Muscle layer of duodenum (tissue), 2 donors: Measurements from ENCODE around the gene ZER1.

Experiments used
- H3K27ac ChIP-seq: one replicate; pipeline ENCODE4 v1.7.0; 2013; ENCODE audit warnings: mild to moderate bottlenecking, low read length
- H3K27me3 ChIP-seq: one replicate; pipeline ENCODE4 v1.7.0; 2013; ENCODE audit warnings: low read depth, mild to moderate bottlenecking, control low read depth, low read length
- H3K36me3 ChIP-seq, 2 donors: one replicate each; pipeline ENCODE4 v1.7.0; 2013; ENCODE audit warnings: low read length in 2 of 2, control low read depth in 1 of 2, mild to moderate bottlenecking in 1 of 2; ENCODE audit not compliant: insufficient read depth in 2 of 2, control insufficient read depth in 1 of 2
- H3K4me1 ChIP-seq, 2 donors: one replicate each; pipeline ENCODE4 v1.7.0; 2013; ENCODE audit warnings: low read length in 2 of 2, mild to moderate bottlenecking in 2 of 2, control low read depth in 1 of 2, moderate library complexity in 1 of 2; ENCODE audit not compliant: insufficient read depth in 2 of 2, control insufficient read depth in 1 of 2
- H3K4me3 ChIP-seq, 2 donors: one replicate each; pipeline ENCODE4 v1.7.0; 2013; ENCODE audit warnings: low read length in 2 of 2, low read depth in 1 of 2, mild to moderate bottlenecking in 1 of 2
- H3K9me3 ChIP-seq, 2 donors: one replicate each; pipeline ENCODE4 v1.7.0; 2013; ENCODE audit warnings: low read length in 2 of 2, control low read depth in 1 of 2, mild to moderate bottlenecking in 1 of 2; ENCODE audit not compliant: control insufficient read depth in 1 of 2
- donor health status: healthy.

Gene ZER1

DNA sequence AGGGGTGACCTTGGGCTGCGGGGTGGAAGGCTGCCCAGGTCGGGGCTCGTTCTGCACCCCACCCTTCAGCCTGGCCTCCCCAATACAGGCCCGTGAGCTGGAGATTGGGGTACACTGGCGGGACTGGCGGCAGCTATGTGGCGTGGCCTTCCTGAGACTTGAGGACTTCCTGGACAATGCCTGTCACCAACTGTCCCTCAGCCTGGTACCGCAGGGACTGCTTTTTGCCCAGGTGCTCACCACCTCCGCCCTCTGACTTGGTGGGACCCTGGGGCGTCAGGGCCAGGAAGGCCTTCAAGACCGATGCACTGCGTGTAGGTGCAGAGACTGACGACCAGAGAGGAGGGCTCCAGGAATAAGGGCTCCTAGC lies 58.3 kb downstream of the ZER1 start:
- Histone ChIP-seq H3K4me1 (no peaks in the 10 kb centered on the region), H3K4me3 (no peak overlapping the region), H3K9me3 (no peaks in the 10 kb centered on the region), H3K36me3 (no peaks in the 10 kb centered on the region), H3K27ac (no peak overlapping the region), H3K27me3 (no peaks in the 10 kb centered on the region)

GRCh38 chr9:128712451-128713410 lies 59.0 kb downstream of the ZER1 start:
- Histone ChIP-seq H3K4me3 (no peak overlapping the region), H3K9me3 (no peaks in the 10 kb centered on the region), H3K4me1 (no peaks in the 10 kb centered on the region), H3K27me3 (no peaks in the 10 kb centered on the region), H3K27ac (no peak overlapping the region), H3K36me3 (no peaks in the 10 kb centered on the region)

DNA sequence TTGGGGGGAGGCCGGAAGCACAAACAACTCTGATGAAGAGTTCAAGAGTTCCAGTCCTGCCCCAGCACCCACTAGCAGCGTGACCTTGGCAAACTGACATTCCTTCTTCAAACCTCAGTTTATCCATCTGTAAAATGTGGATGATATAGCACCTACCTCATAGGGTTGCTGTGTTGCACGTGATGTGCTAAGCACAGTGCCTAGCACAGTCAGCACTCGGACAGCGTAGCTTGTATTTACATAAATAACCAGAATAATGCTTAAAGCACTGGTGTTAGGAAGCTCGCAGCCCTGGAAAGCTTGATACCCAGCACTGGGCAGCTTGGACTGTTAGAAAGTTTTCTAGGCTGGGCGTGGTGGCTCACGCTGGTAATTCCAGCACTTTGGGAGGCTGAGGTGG lies 64.3 kb downstream of the ZER1 start:
- no peaks in the 10 kb centered on the region for H3K36me3 ChIP-seq
- no peak overlapping the region for H3K27ac ChIP-seq
- no peaks in the 10 kb centered on the region for H3K9me3 ChIP-seq
- H3K4me1 ChIP-seq = peaks cover 0 to 6% of the 10 kb centered on the region in 2 donors
- H3K4me3 ChIP-seq = no peak overlapping the region
- H3K27me3 ChIP-seq = no peaks in the 10 kb centered on the region

DNA sequence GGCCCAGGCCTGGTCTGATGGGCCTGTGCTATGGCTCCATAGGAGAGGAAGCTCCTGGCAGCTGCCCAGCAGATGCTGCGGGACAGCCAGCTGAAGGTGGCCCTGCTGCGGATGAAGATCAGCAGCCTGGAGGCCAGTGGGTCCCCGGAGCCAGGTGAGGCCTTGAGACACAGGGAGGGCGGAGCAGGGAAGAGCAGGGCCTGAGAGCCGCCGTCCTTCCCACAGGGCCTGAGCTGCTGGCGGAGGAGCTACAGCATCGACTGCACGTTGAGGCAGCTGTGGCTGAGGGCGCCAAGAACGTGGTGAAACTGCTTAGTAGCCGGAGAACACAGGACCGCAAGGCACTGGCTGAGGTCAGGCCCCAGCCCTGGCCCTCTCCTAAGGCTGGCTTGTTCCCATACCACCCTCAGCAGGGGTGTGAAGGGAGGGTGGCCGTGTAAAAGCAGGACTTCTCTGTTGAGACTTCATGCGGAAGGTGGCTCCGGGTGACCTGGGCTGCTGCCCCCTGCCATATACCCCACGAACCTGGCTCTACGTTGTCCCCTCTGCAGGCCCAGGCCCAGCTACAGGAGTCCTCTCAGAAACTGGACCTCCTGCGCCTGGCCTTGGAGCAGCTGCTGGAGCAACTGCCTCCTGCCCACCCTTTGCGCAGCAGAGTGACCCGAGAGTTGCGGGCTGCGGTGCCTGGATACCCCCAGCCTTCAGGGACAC lies 64.9 kb downstream of the ZER1 start:
- H3K4me1 ChIP-seq = peaks cover 0 to 6% of the 10 kb centered on the region in 2 donors
- no peak overlapping the region for H3K27ac ChIP-seq
- H3K36me3 ChIP-seq = no peaks in the 10 kb centered on the region
- H3K4me3 ChIP-seq = no peak overlapping the region
- H3K27me3 ChIP-seq = no peaks in the 10 kb centered on the region
- no peaks in the 10 kb centered on the region for H3K9me3 ChIP-seq

- H3K4me1 ChIP-seq = peaks cover 0 to 6% of the 10 kb centered on the region in 2 donors
- H3K4me3 ChIP-seq = no peak overlapping the region
- H3K36me3 ChIP-seq = no peaks in the 10 kb centered on the region
- H3K27ac ChIP-seq = no peak overlapping the region
- H3K27me3 ChIP-seq = no peaks in the 10 kb centered on the region
- H3K9me3 ChIP-seq = no peaks in the 10 kb centered on the region
These were observed 65.7 kb downstream of the ZER1 start for GRCh38 chr9:128706045-128706444.

GRCh38 chr9:128705051-128705965 lies 66.4 kb downstream of the ZER1 start:
- peaks cover 0 to 6% of the 10 kb centered on the region in 2 donors for H3K4me1 ChIP-seq
- no peaks in the 10 kb centered on the region for H3K27me3 ChIP-seq
- H3K4me3 ChIP-seq = no peak overlapping the region
- H3K27ac ChIP-seq = no peak overlapping the region
- no peaks in the 10 kb centered on the region for H3K9me3 ChIP-seq
- H3K36me3 ChIP-seq = no peaks in the 10 kb centered on the region

DNA sequence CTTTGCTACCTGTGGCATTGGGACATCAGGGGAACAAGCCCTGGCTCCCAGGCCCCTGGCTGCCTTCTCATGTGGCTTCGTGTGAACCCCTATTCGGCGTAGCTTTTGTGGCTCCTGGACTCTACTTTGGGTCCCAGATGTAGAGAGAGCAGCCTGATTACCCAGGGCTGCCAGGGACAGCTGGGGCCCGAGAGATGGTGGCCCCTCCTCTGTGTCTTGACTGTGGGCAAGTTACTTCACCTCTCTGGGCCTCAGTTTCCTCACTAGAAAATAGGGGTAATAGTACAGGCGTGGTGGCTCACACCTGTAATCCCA lies 67.4 kb downstream of the ZER1 start:
- Histone ChIP-seq H3K4me3 (no peak overlapping the region), H3K9me3 (no peaks in the 10 kb centered on the region), H3K27ac (peak overlapping the region; percentile 14), H3K36me3 (no peaks in the 10 kb centered on the region), H3K27me3 (no peaks in the 10 kb centered on the region), H3K4me1 (peaks cover 0 to 6% of the 10 kb centered on the region in 2 donors)

GRCh38 chr9:128703616-128704355 lies 67.9 kb downstream of the ZER1 start:
- Histone ChIP-seq H3K27ac (peak overlapping the region; percentile 51), H3K36me3 (no peaks in the 10 kb centered on the region), H3K9me3 (no peaks in the 10 kb centered on the region), H3K4me3 (peak overlapping the region; percentile 46 to 88), H3K27me3 (no peaks in the 10 kb centered on the region), H3K4me1 (peaks cover 0 to 6% of the 10 kb centered on the region in 2 donors)

- Histone ChIP-seq H3K36me3 (no peaks in the 10 kb centered on the region), H3K27ac (peak overlapping the region; percentile 51), H3K9me3 (no peaks in the 10 kb centered on the region), H3K4me1 (peaks cover 0 to 6% of the 10 kb centered on the region in 2 donors), H3K4me3 (peak overlapping the region; percentile 46 to 88), H3K27me3 (no peaks in the 10 kb centered on the region)
These were observed 68.6 kb downstream of the ZER1 start for GRCh38 chr9:128702949-128703615.

- Histone ChIP-seq H3K27me3 (no peaks in the 10 kb centered on the region), H3K36me3 (no peaks in the 10 kb centered on the region), H3K4me1 (peaks cover 0 to 6% of the 10 kb centered on the region in 2 donors), H3K27ac (peak within 1 kb of the TSS; percentile 51), H3K9me3 (no peaks in the 10 kb centered on the region), H3K4me3 (peak within 1 kb of the TSS; percentile 46 to 88)
These were observed 69.2 kb downstream of the ZER1 start, which contains the start of gene PKN3 for GRCh38 chr9:128702445-128702948. PKN3 (plus strand) TSS chr9:128702503; CDS start chr9:128702916, 413 bp downstream.
